ENCODE measurements around the gene LDLR.

GRCh38 chr19:11166281-11167142 lies 77.2 kb downstream of the LDLR start:
- no peak for TF ChIP-seq EZH2 (IDR thresholded peaks at IDR 0.05; ENCODE audit: low read depth)
- TF ChIP-seq CTCF (conservative IDR thresholded peaks at IDR 0.05): no peak

Measured in PC-9 (cell line).